Nephron (organoid): Measurements from ENCODE around the gene PRR33.

Experiments
- H3K27ac Mint-ChIP-seq, 3 experiments: 2 replicates each; pipeline ENCODE4 v1.8.0; 2020; ENCODE audit warnings: mixed read lengths in 3 of 3, mild to moderate bottlenecking in 2 of 3, moderate library complexity in 1 of 3
- H3K27me3 Mint-ChIP-seq: 2 replicates; pipeline ENCODE4 v1.8.0; 2021; ENCODE audit warnings: low read depth, mild to moderate bottlenecking, moderate library complexity, mixed read lengths
- H3K36me3 Mint-ChIP-seq: 2 replicates; pipeline ENCODE4 v1.8.0; 2020; ENCODE audit warnings: low read depth, mixed read lengths
- H3K4me1 Mint-ChIP-seq: 2 replicates; pipeline ENCODE4 v1.8.0; 2020; ENCODE audit warnings: mixed read lengths
- H3K4me3 Mint-ChIP-seq, 3 experiments: 2 replicates each; pipeline ENCODE4 v1.8.0; 2020; ENCODE audit warnings: mild to moderate bottlenecking in 3 of 3, mixed read lengths in 3 of 3, moderate library complexity in 2 of 3
- H3K9me3 Mint-ChIP-seq: 2 replicates; pipeline ENCODE4 v1.8.0; 2020; ENCODE audit warnings: mixed read lengths
- CTCF ChIP-seq, 3 experiments: fragments of 200-600 bp; sonication (generic); IDR thresholded peaks; one replicate each; pipeline ENCODE4 v1.5.0; 2021; ENCODE audit warnings: antibody characterized with exemption in 3 of 3; ENCODE audit not compliant: unreplicated experiment in 3 of 3

Gene PRR33

GRCh38 chr11:1861435-1862411, 30.0 kb downstream of the PRR33 start:
- H3K27me3 Mint-ChIP-seq: peaks cover 3% of the 10 kb centered on the region

GRCh38 chr11:1860108-1860507, 31.6 kb downstream of the PRR33 start:
- Mint-ChIP-seq H3K9me3 (no peaks in the 10 kb centered on the region), H3K36me3 (no peaks in the 10 kb centered on the region), H3K4me3 (no peak overlapping the region), H3K4me1 (peaks cover 11% of the 10 kb centered on the region), H3K27ac (no peak overlapping the region), H3K27me3 (peaks cover 3% of the 10 kb centered on the region)
- TF ChIP-seq CTCF (IDR thresholded peaks at IDR 0.05; ENCODE audit: unreplicated experiment in 3 of 3): no peak

More at GRCh38 chr11:1861435-1862411, 30.0 kb downstream of the PRR33 start:
- no peak overlapping the region for H3K27ac Mint-ChIP-seq
- TF ChIP-seq CTCF (IDR thresholded peaks at IDR 0.05; ENCODE audit: unreplicated experiment in 3 of 3): no peak
- no peaks in the 10 kb centered on the region for H3K36me3 Mint-ChIP-seq
- peaks cover 11% of the 10 kb centered on the region for H3K4me1 Mint-ChIP-seq
- H3K9me3 Mint-ChIP-seq: no peaks in the 10 kb centered on the region
- H3K4me3 Mint-ChIP-seq: no peak overlapping the region

- Mint-ChIP-seq H3K4me1 (peaks cover 5% of the 10 kb centered on the region), H3K27me3 (peaks cover 3% of the 10 kb centered on the region), H3K9me3 (no peaks in the 10 kb centered on the region), H3K27ac (no peak overlapping the region), H3K4me3 (no peak overlapping the region), H3K36me3 (no peaks in the 10 kb centered on the region)
- no peak for TF ChIP-seq CTCF (IDR thresholded peaks at IDR 0.05; ENCODE audit: unreplicated experiment in 3 of 3)
These were observed 32.7 kb downstream of the PRR33 start for GRCh38 chr11:1859004-1859403.

- TF ChIP-seq CTCF (IDR thresholded peaks at IDR 0.05; ENCODE audit: unreplicated experiment in 3 of 3): no peak
- no peaks in the 10 kb centered on the region for H3K36me3 Mint-ChIP-seq
- no peak overlapping the region for H3K4me3 Mint-ChIP-seq
- no peak overlapping the region for H3K27ac Mint-ChIP-seq
- H3K4me1 Mint-ChIP-seq: peaks cover under 1% of the 10 kb centered on the region
- peaks cover 3% of the 10 kb centered on the region for H3K27me3 Mint-ChIP-seq
- no peaks in the 10 kb centered on the region for H3K9me3 Mint-ChIP-seq
These were observed 33.1 kb downstream of the PRR33 start for GRCh38 chr11:1858576-1858975.

GRCh38 chr11:1858154-1858553, 33.5 kb downstream of the PRR33 start:
- Mint-ChIP-seq H3K9me3 (no peaks in the 10 kb centered on the region), H3K27ac (no peak overlapping the region), H3K4me3 (no peak overlapping the region), H3K36me3 (no peaks in the 10 kb centered on the region), H3K4me1 (no peaks in the 10 kb centered on the region), H3K27me3 (peaks cover 3% of the 10 kb centered on the region)
- TF ChIP-seq CTCF (IDR thresholded peaks at IDR 0.05; ENCODE audit: unreplicated experiment in 3 of 3): no peak

- Mint-ChIP-seq H3K27me3 (no peaks in the 10 kb centered on the region), H3K9me3 (no peaks in the 10 kb centered on the region), H3K27ac (no peak overlapping the region), H3K36me3 (no peaks in the 10 kb centered on the region), H3K4me3 (no peak overlapping the region), H3K4me1 (no peaks in the 10 kb centered on the region)
- no peak for TF ChIP-seq CTCF (IDR thresholded peaks at IDR 0.05; ENCODE audit: unreplicated experiment in 3 of 3)
These were observed 34.6 kb downstream of the PRR33 start for GRCh38 chr11:1857064-1857463.
